Middle frontal gyrus (tissue), 1 donor: ENCODE measurements around the gene CAMKMT.

Experiments
- DNase-seq: peaks from one replicate; pipeline ENCODE4 v3.0.0-alpha.2; 2015; ENCODE audit warnings: low spot score; ENCODE audit errors: extremely low spot score

CAMKMT gene

GRCh38 chr2:44443517-44443916 is 81.8 kb downstream of the CAMKMT start:
- DNase-seq: no peak

DNA sequence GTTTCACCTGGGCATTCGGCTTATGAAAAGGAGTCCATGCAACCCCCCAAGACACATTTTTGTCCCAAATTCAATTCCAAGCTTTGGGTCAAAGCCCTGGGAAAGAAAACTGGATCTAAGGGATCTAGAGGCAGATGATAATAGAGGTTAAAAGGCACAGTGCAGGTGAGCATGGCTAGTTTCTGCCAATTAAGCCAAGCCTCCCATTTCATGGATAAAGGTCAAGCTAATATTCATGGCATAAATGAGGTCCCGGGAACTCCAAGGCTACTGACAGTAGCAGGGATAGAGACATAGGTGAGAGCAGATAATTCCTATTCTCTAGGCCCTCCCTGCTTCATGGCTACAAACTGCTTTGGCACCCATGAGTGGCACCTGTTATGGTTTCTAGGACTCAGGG is 83.1 kb downstream of the CAMKMT start:
- no peak for DNase-seq

DNA sequence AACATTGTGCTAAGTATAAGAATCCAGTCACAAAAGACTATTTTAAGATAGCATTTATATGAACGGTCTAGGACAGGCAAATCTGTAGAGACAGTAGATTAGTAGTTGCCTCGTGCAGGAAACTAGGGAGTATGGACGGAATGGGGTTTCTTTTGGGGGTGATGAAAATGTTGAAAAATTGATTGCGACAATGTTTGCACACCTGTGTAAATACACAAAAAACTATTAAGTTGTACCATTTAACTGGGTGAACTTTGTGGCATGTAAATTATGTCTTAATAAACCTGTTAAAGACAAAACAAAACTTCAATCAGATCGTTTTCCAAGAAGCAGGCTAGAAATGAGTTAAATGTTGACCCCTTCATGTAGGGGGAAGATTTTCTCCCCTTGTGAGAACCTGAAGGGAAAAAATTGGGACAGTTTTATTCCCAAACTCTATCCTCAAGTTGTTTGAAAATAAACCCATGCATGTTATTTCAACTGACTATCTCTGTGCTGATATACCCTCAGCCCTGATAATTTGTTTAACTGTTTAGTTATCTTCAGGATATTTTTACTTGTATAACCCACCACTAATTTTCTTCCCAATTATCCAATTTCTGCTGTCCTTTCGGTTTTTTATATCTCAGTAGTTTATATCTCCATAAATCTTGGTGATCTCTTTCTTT is 87.2 kb downstream of the CAMKMT start:
- no peak for DNase-seq

- DNase-seq: no peak
These were observed 88.3 kb downstream of the CAMKMT start for GRCh38 chr2:44450082-44450481.

- no peak for DNase-seq
These were observed 89.1 kb downstream of the CAMKMT start for GRCh38 chr2:44450806-44451205.

GRCh38 chr2:44452069-44452583 is 90.4 kb downstream of the CAMKMT start:
- no peak for DNase-seq

GRCh38 chr2:44453259-44453658 is 91.5 kb downstream of the CAMKMT start:
- no peak for DNase-seq

- no peak for DNase-seq
These were observed 94.1 kb downstream of the CAMKMT start for GRCh38 chr2:44455877-44456276.

DNA sequence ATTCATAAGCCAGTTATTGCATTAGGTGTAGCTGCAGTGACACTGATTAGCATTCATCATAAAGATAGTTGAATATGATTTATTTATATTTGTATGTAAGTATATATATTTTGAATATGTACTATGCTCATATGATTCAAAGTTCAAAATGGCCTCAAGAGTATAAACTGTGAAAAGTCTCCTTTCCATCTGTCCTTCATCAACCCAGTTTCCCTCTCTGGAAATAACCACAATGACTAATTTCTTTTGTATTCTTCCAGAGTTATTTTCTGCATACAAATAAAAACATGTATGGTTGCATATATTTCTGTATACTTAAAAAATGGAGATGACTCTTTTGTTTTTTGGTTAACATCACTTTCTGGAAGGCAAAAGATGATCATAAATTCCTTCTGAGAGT is 95.2 kb downstream of the CAMKMT start:
- no peak for DNase-seq

DNA sequence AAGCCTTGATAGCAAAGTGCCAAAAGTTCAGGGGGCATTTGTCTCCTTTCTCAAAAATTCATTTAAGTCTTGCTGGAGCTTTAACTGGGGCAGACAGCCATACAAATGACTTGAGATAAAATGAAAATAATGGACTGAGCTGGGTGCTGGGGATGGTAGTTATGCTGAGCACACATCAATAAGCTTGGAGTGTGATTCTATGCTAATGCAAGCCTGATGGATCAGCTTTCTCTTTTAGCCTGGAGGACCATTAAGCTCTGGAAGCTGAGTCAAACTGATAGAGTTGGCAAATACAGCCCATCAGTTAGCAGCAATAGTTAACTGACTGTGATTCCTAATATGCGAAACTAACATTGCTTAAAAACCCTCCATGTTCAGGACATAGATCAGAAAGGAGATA is 98.0 kb downstream of the CAMKMT start:
- no peak for DNase-seq

DNA sequence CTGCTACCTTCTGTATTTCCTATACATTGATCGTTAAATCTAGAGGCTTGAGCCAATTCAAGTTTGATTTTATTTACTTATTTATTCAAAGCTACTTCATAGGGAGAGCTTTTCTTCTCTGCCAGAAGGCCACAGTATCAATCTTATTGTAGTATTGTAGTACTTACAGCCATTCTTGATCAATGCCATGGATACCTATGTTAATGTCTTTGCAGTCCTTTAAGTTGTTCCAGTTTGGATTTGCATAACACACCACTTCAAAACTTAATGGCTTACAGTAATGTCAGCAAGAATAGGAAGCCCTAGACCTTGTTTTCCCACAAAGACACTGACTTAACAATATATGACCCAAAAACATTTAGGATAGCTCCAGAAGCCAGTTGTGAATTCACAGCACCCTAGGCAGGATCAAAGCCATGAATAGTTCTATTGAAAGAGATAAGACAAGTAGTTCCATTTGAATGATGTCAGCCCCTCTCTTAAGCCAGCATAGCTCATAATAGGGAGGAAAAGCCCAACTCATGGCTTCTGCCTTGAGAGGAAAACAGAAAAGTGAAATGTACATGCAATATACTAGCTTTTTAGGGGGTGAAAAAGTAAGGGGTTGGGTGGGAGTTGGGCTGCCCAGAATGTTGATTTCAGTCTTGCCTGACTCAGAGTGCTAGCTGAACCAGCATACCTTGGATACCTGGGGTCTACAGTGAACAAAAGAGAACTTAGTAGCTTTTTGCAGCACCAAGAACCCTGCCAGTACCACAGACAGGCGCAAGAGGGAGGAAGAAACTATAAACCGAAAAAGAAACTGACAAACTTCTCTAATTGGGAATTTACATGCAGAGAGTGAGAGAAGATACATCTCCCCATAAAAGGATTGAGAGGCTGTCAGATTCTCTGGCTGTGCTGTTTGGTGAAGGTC is 101.4 kb downstream of the CAMKMT start:
- DNase-seq: no peak

DNA sequence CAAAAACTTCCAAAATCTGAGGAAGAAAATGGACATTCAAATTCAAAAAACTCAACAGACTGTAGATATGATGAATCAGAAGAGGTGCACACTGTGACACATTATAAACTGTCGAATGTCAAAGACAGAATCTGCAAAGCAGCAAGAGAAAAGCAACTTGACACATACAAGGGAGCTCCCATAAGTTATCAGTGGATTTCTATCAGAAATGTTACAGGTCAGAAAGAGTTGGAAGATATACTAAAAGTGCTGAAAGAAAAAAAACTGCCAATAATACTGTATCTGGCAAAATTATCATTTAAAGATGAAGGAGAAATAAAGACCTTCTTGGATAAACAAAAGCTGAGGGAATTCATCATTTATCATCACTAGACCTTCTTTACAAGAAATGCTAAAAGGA is 102.7 kb downstream of the CAMKMT start:
- DNase-seq: no peak

DNA sequence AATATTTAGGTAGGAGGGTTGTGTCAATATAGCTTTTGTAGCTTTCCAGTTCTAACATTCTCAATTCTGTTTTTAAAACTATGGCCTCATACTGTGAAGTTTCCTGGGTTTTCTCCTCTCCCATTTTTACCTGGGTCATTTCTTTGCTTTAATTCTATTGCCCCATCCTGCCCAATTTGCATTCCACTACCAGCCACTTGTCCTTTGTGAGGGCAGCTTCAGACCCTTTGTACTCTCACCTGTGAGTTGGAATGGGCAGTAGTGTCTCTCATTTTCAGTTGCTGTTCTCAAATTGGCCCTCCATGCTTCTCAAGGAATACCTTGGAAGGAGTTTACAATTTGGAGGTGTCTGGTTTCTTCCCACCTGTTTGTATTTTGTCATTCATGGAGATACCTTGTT is 108.4 kb downstream of the CAMKMT start:
- DNase-seq: no peak

GRCh38 chr2:44477657-44478414 is 116.1 kb downstream of the CAMKMT start:
- no peak for DNase-seq

DNA sequence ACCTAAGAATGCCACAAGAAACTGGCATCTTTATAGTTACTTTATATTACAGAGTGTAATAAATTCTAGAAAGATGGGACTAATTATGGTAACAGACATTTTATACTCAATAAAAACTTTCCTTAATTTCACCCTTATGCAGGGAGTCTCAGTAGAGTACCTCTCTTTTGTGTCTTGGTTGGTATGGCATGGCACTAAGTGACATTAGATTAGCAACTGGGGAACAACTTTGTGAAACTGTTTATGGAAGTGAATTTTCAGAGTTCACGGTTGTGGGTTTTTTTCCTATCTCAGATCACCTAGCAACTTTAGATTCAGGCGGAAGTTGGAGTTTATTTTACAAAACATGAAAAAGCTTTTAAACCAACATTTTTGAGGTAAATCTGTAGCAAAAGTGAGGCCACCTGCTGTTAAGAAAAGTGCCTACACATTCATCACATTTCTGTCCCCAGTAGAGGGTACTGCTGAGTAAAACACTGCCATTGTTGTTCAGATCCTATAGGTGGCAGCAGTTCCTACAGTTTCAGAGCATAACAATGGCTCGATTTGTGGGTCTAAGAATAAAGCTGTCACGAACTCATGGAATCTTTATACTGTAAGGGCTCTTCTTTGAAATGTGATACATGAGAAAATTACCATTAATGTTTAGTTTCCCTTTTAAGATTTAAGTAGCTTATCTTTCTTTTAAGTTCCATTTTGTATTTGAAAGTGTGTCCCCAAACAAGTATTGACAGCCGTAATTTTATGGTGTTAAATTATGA is 117.6 kb downstream of the CAMKMT start:
- peak; percentile 49 for DNase-seq

- DNase-seq: no peak
These were observed 118.3 kb downstream of the CAMKMT start for GRCh38 chr2:44480068-44480467.

GRCh38 chr2:44487052-44487451 is 125.3 kb downstream of the CAMKMT start:
- DNase-seq: no peak

DNA sequence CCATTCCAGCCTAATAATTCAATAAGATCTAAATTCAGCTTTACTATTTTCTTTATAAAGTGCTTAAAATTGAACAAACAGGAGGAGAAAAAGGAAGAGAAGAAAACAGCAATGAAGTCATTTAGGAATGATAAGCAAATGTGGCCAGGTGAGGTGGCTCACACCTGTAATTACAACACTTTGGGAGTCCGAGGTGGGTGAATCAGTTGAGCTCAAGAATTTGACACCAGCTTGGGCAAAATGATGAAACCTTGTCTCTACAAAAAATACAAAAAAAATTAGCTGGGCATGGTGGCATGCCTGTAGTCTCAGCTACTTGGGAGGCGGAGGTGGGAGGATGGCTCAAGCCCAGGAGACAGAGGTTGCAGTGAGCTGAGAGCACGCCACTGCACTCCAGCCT is 129.0 kb downstream of the CAMKMT start:
- no peak for DNase-seq

GRCh38 chr2:44494006-44494405 is 132.3 kb downstream of the CAMKMT start:
- no peak for DNase-seq

DNA sequence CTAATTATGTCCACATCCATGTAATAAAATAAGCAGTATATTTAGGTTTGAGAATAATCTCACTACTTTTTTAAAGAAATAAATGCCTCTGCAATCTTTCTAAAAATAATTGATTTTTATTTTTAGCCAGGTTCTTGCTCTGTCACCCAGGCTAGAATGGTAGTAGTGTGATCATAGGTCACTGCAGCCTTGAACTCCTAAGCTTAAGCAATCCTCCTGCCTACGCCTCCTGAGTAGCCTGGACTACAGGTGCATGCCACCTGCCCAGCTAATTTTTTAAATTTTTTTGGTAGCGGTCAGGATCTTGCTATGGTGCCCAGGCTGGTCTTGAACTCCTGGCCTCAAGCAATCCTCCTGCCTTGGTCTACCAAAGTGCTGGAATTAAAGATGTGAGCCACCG is 133.3 kb downstream of the CAMKMT start:
- DNase-seq: no peak

DNA sequence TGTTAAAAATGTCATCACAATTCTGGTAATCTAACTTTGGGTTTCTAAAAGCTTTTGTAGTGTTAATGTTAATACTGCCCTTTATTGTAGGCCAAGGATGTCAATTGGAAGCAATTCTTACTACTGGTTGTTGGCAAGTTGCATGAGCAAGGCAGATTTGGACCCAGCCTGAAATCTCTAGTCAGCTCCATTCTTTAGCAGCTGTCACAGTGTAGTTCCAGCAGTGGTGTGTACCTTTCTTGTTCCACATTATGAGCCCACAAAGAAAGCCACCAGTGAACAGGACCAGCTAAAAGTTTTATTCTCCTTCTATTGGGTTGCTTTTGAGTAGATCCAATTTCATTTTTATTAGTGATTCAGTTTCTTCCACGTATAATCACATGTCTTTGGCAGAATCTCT is 133.8 kb downstream of the CAMKMT start:
- DNase-seq: no peak
